Germinal center (tissue), 1 donor: ENCODE results near the gene SIGLEC1.

Experiments used
- DNase-seq: peaks from one replicate; pipeline ENCODE4 v3.0.0; 2012; ENCODE audit warnings: mixed read lengths, low spot score

The SIGLEC1 gene

GRCh38 chr20:3728876-3729275 lies 16.5 kb upstream of the SIGLEC1 start:
- DNase-seq: no peak

GRCh38 chr20:3728354-3728753 lies 16.0 kb upstream of the SIGLEC1 start:
- DNase-seq: no peak

- no peak for DNase-seq
Observed at GRCh38 chr20:3727401-3728021, 15.1 kb upstream of the SIGLEC1 start.

- DNase-seq: no peak
Observed at GRCh38 chr20:3724356-3724755, 12.0 kb upstream of the SIGLEC1 start.

GRCh38 chr20:3723284-3723683 lies 10.9 kb upstream of the SIGLEC1 start:
- DNase-seq: no peak

- DNase-seq: no peak
Observed at GRCh38 chr20:3721912-3722311, 9.5 kb upstream of the SIGLEC1 start.

- DNase-seq: no peak
Observed at GRCh38 chr20:3720626-3721025, 8.2 kb upstream of the SIGLEC1 start.

GRCh38 chr20:3720068-3720467 lies 7.7 kb upstream of the SIGLEC1 start:
- no peak for DNase-seq

GRCh38 chr20:3719046-3719445 lies 6.6 kb upstream of the SIGLEC1 start:
- DNase-seq: no peak

- DNase-seq: peak; percentile 39
Observed at GRCh38 chr20:3716195-3716834, 3.9 kb upstream of the SIGLEC1 start.

GRCh38 chr20:3714092-3714491 lies 1.7 kb upstream of the SIGLEC1 start:
- no peak for DNase-seq

GRCh38 chr20:3711484-3711941 lies 887 bp downstream of the SIGLEC1 start:
- no peak for DNase-seq

- DNase-seq: peak; percentile 87
Observed at GRCh38 chr20:3710703-3711483, 1.5 kb downstream of the SIGLEC1 start.

- DNase-seq: no peak
Observed at GRCh38 chr20:3710011-3710466, 2.4 kb downstream of the SIGLEC1 start.

- DNase-seq: no peak
Observed at GRCh38 chr20:3707508-3707899, 4.9 kb downstream of the SIGLEC1 start.

- DNase-seq: no peak
Observed at GRCh38 chr20:3706774-3707507, 5.5 kb downstream of the SIGLEC1 start.

GRCh38 chr20:3705970-3706739 lies 6.2 kb downstream of the SIGLEC1 start:
- DNase-seq: no peak

GRCh38 chr20:3705491-3705969 lies 6.9 kb downstream of the SIGLEC1 start:
- no peak for DNase-seq

GRCh38 chr20:3704087-3704486 lies 8.3 kb downstream of the SIGLEC1 start:
- DNase-seq: no peak

- DNase-seq: no peak
Observed at GRCh38 chr20:3702611-3703391, 9.6 kb downstream of the SIGLEC1 start.
